Astrocyte (in vitro differentiated cells and primary cell): ENCODE data around the gene FGGY.

Source experiments
- EZH2 ChIP-seq: IDR thresholded peaks from 2 replicates; pipeline ENCODE4 v1.6.1; 2012; ENCODE audit warnings: mild to moderate bottlenecking, low read length, inconsistent platforms; ENCODE audit not compliant: insufficient read depth
- TF ChIP-seq, protein P1 (sequence below): IDR thresholded peaks from 2 replicates; pipeline ENCODE4 v1.5.1; 2011; ENCODE audit warnings: low read depth, mild to moderate bottlenecking, inconsistent platforms, low read length, moderate library complexity; ENCODE audit not compliant: insufficient read depth

DNA sequence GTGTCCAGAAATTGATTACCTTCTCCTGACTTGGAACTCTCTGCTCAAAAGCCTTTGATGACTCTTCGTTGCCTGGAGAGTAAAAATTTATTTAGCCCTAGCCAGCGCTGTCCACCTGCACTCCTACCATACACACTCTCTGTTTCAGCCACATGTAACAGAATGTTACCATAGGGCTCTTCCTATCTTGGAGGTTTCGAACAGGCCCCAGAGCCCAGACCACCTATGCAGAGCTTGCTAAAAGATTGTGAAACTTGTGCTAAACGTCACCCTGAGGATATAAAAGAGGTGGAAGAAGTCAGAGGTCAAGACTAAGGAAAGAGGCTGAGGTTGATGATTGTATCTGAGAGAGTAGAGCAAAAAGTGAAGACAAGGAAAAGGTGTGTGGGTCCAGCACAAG, 280.9 kb downstream of the FGGY start:
- TF ChIP-seq, protein P1, sequence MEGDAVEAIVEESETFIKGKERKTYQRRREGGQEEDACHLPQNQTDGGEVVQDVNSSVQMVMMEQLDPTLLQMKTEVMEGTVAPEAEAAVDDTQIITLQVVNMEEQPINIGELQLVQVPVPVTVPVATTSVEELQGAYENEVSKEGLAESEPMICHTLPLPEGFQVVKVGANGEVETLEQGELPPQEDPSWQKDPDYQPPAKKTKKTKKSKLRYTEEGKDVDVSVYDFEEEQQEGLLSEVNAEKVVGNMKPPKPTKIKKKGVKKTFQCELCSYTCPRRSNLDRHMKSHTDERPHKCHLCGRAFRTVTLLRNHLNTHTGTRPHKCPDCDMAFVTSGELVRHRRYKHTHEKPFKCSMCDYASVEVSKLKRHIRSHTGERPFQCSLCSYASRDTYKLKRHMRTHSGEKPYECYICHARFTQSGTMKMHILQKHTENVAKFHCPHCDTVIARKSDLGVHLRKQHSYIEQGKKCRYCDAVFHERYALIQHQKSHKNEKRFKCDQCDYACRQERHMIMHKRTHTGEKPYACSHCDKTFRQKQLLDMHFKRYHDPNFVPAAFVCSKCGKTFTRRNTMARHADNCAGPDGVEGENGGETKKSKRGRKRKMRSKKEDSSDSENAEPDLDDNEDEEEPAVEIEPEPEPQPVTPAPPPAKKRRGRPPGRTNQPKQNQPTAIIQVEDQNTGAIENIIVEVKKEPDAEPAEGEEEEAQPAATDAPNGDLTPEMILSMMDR: no peak
- TF ChIP-seq EZH2: no peak
